ENCODE measurements around the gene EPB41L1.

DNA sequence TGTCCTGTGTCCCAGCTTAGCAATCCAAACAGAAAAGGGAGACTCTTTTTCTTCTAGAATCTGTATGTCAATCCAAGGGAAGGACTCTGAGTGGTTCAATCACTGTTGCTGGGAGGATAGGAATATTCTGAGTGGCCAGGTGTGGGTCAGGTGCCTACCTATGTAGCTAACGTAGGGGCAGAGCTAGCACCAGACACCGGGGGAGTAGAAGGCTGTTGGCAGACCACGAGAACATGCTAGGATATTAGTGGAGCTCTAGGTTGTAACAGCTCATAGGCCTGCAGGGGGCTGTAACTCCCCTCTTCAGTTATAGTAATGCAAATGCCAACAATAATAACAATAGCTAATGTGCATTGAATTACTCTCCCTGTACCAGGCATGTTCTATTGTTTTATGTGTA is 39.8 kb upstream of the EPB41L1 start:
- no peak for TF ChIP-seq EP300 (IDR thresholded peaks at IDR 0.05; ENCODE audit: borderline replicate concordance)
- no peak for TF ChIP-seq TAF1 (IDR thresholded peaks at IDR 0.05; ENCODE audit: low read depth)
- no peak for TF ChIP-seq YY1 (IDR thresholded peaks at IDR 0.05; ENCODE audit: low read depth)
- no peak for TF ChIP-seq FOXM1 (IDR thresholded peaks at IDR 0.05; ENCODE audit: borderline replicate concordance, low read depth)
- TF ChIP-seq CEBPB (IDR thresholded peaks at IDR 0.05): no peak
- no peak for TF ChIP-seq RAD21 (IDR thresholded peaks at IDR 0.05; ENCODE audit: low read depth)
- TF ChIP-seq, protein P1, sequence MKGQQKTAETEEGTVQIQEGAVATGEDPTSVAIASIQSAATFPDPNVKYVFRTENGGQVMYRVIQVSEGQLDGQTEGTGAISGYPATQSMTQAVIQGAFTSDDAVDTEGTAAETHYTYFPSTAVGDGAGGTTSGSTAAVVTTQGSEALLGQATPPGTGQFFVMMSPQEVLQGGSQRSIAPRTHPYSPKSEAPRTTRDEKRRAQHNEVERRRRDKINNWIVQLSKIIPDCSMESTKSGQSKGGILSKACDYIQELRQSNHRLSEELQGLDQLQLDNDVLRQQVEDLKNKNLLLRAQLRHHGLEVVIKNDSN (IDR thresholded peaks at IDR 0.05): no peak
- TF ChIP-seq, protein P2, sequence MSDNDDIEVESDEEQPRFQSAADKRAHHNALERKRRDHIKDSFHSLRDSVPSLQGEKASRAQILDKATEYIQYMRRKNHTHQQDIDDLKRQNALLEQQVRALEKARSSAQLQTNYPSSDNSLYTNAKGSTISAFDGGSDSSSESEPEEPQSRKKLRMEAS (IDR thresholded peaks at IDR 0.05): no peak

All from Ishikawa (cell line).